MM.1S (cell line): ENCODE results near the gene ACOT12.

Source experiments
- CTCF ChIP-seq: fragments of 300-600 bp; sonication (generic); IDR thresholded peaks from 2 replicates; pipeline ENCODE4 v1.5.1; 2016; ENCODE audit warnings: antibody characterized with exemption, low read length, mixed read lengths
- EZH2 ChIP-seq: fragments of 300-600 bp; sonication (generic); optimal IDR thresholded peaks from 2 replicates; pipeline ENCODE3; 2017; ENCODE audit warnings: low read depth, mild to moderate bottlenecking, antibody characterized with exemption, low read length, mixed read lengths
- EZH2phosphoT487 ChIP-seq: fragments of 300-600 bp; sonication (generic); IDR thresholded peaks from 2 replicates; pipeline ENCODE4 v1.6.1; 2018; ENCODE audit warnings: antibody characterized with exemption, low read length

- TF ChIP-seq CTCF (no peak), EZH2 (no peak), EZH2phosphoT487 (no peak)
Measured at GRCh38 chr5:81393430-81393782, 528 bp downstream of the ACOT12 start.
